K562 (cell line): Measurements from ENCODE around the gene HEY2. TPM values are rescaled to one million over a fixed set of nuclear protein-coding genes. Genes with fewer than 3 reads are reported as not detected.

Source experiments
- CCAR2 ChIP-seq: fragments of 200-400 bp; formaldehyde crosslinking; IDR thresholded peaks from 2 replicates; pipeline ENCODE4 v1.6.1; 2017; ENCODE audit warnings: mild to moderate bottlenecking, low read depth, low read length
- CREB1 ChIP-seq, 2 experiments: sonication (generic) in 1 of 2; formaldehyde crosslinking in 1 of 2; IDR thresholded peaks; 2 replicates each; pipeline versions ENCODE4 v1.6.1 to v1.8.0; 2012 to 2022; ENCODE audit warnings: inconsistent platforms in 1 of 2, mild to moderate bottlenecking in 1 of 2, missing genetic modification reagents in 1 of 2, moderate library complexity in 1 of 2
- ELF4 ChIP-seq: fragments of 450-650 bp; formaldehyde crosslinking; IDR thresholded peaks from 2 replicates; pipeline ENCODE4 v1.4.0; 2022; ENCODE audit warnings: missing genetic modification characterization
- ESRRA ChIP-seq: fragments of 450-650 bp; IDR thresholded peaks from 2 replicates; pipeline ENCODE4 v1.6.1; 2014; ENCODE audit warnings: low read depth, mild to moderate bottlenecking, moderate library complexity, borderline replicate concordance
- GABPB2 ChIP-seq: fragments of 250-450 bp; sonication (Bioruptor Pico); conservative IDR thresholded peaks from 2 replicates; pipeline ENCODE4 v1.5.1; 2021; ENCODE audit warnings: mild to moderate bottlenecking
- HDAC1 ChIP-seq, 2 experiments: fragments of 450-650 bp; IDR thresholded peaks; 2 replicates each; pipeline ENCODE4 v1.6.1; 2016 to 2017; ENCODE audit warnings: inconsistent platforms in 1 of 2, mild to moderate bottlenecking in 1 of 2, moderate library complexity in 1 of 2
- HNRNPK ChIP-seq: fragments of 200-400 bp; formaldehyde crosslinking; IDR thresholded peaks from one replicate; pipeline ENCODE4 v1.6.1; 2018; ENCODE audit warnings: mild to moderate bottlenecking, low read depth, low read length; ENCODE audit not compliant: poor library complexity, severe bottlenecking
- IRF9 ChIP-seq: fragments of 450-650 bp; IDR thresholded peaks from 2 replicates; pipeline ENCODE4 v1.6.1; 2016; ENCODE audit warnings: missing biosample characterization, missing genetic modification characterization
- MTF1 ChIP-seq: fragments of 250-450 bp; sonication (Bioruptor Pico); IDR thresholded peaks from 2 replicates; pipeline ENCODE4 v1.9.0; 2021; ENCODE audit warnings: moderate library complexity, mild to moderate bottlenecking, inconsistent platforms, borderline replicate concordance
- SMAD3 ChIP-seq: fragments of 450-650 bp; formaldehyde crosslinking; conservative IDR thresholded peaks from 2 replicates; pipeline ENCODE4 v1.4.0; 2020; ENCODE audit warnings: mild to moderate bottlenecking
- TAF7 ChIP-seq: fragments of 450-650 bp; IDR thresholded peaks from 2 replicates; pipeline ENCODE4 v1.6.1; 2016; ENCODE audit warnings: missing genetic modification characterization, missing compliant biosample characterization
- YBX1 ChIP-seq: fragments of 450-650 bp; IDR thresholded peaks from 2 replicates; pipeline ENCODE4 v1.7.1; 2016; ENCODE audit warnings: mild to moderate bottlenecking
- ZBTB8A ChIP-seq: fragments of 450-650 bp; IDR thresholded peaks from 2 replicates; pipeline ENCODE4 v1.6.1; 2018; ENCODE audit warnings: mild to moderate bottlenecking, moderate library complexity; ENCODE audit not compliant: partially characterized antibody
- ZKSCAN8 ChIP-seq: fragments of 200-800 bp; sonication (Bioruptor generic); IDR thresholded peaks from 2 replicates; pipeline ENCODE4 v1.6.1; 2016; ENCODE audit warnings: missing genetic modification characterization, missing compliant biosample characterization
- ZNF174 ChIP-seq: fragments of 250-450 bp; sonication (Bioruptor Pico); IDR thresholded peaks from 2 replicates; pipeline ENCODE4 v1.4.0; 2020; ENCODE audit warnings: mild to moderate bottlenecking
- ZNF217 ChIP-seq: sonication (generic); formaldehyde crosslinking; IDR thresholded peaks from 2 replicates; pipeline ENCODE4 v1.8.0; 2022; ENCODE audit warnings: mild to moderate bottlenecking, missing genetic modification reagents
- ZNF347 ChIP-seq: fragments of 450-650 bp; formaldehyde crosslinking; IDR thresholded peaks from 2 replicates; pipeline ENCODE4 v1.4.0; 2020; ENCODE audit warnings: low read depth, mild to moderate bottlenecking, moderate library complexity
- ZNF354B ChIP-seq: fragments of 250-450 bp; sonication (Bioruptor Pico); IDR thresholded peaks from 2 replicates; pipeline ENCODE4 v1.4.0; 2020
- ZNF785 ChIP-seq: fragments of 250-450 bp; sonication (Bioruptor Pico); IDR thresholded peaks from 2 replicates; pipeline ENCODE4 v1.4.0; 2020; ENCODE audit warnings: mild to moderate bottlenecking
- polyA plus RNA-seq, 8 experiments: library from polyadenylated mRNA; depleted of rRNA in 4 of 8; stranded (reverse) in 5 of 8; unstranded in 3 of 8; fragments of >200 nt; fragmentation: Nextera tagmentation in 2 of 8; fragmentation: Illumina TruSeq in 1 of 8; extraction: Ambion mirVana in 2 of 8; extraction: Trizol in 1 of 8; gene quantifications; 2 replicates each; pipeline versions ENCODE4 v1.2.1 to v1.2.3, GENCODE V29; 2011 to 2014; ENCODE audit warnings: inconsistent platforms in 1 of 8, missing spikeins in 1 of 8
- total RNA-seq, 7 experiments: library from RNA; depleted of rRNA in 6 of 7; stranded (reverse); fragments of >200 nt in 6 of 7; fragmentation: Illumina TruSeq in 2 of 7; extraction: Trizol in 2 of 7; gene quantifications; 2 replicates each; pipeline versions ENCODE4 v1.2.1 to v1.2.3, GENCODE V29; 2011 to 2021; ENCODE audit warnings: low replicate concordance in 1 of 7
- TF ChIP-seq, protein P1 (sequence below): fragments of 450-650 bp; IDR thresholded peaks from 2 replicates; pipeline ENCODE4 v1.6.1; 2018; ENCODE audit not compliant: partially characterized antibody
- TF ChIP-seq, protein P2 (sequence below), 2 experiments: IDR thresholded peaks in 1 of 2; conservative IDR thresholded peaks in 1 of 2; 2 replicates each; pipeline ENCODE4 v1.6.1; 2016; ENCODE audit warnings: low read depth in 2 of 2, mild to moderate bottlenecking in 1 of 2, missing compliant biosample characterization in 1 of 2, missing genetic modification characterization in 1 of 2, moderate library complexity in 1 of 2

HEY2 gene
- total and polyA plus RNA-seq, 9 of the 15 experiments (the other 6 are each of a cell fraction or from before 2014, with no cell fraction given) = 0.03 to 0.07 (median 0.06) TPM; not detected in 5

GRCh38 chr6:125779924-125780539, 30.6 kb downstream of the HEY2 start (continued):
- peak in 1 of 2 experiments; percentile 67; a peak in 1 of 4 replicates for TF ChIP-seq HDAC1 (IDR thresholded peaks at IDR 0.05)
- TF ChIP-seq, protein P1, sequence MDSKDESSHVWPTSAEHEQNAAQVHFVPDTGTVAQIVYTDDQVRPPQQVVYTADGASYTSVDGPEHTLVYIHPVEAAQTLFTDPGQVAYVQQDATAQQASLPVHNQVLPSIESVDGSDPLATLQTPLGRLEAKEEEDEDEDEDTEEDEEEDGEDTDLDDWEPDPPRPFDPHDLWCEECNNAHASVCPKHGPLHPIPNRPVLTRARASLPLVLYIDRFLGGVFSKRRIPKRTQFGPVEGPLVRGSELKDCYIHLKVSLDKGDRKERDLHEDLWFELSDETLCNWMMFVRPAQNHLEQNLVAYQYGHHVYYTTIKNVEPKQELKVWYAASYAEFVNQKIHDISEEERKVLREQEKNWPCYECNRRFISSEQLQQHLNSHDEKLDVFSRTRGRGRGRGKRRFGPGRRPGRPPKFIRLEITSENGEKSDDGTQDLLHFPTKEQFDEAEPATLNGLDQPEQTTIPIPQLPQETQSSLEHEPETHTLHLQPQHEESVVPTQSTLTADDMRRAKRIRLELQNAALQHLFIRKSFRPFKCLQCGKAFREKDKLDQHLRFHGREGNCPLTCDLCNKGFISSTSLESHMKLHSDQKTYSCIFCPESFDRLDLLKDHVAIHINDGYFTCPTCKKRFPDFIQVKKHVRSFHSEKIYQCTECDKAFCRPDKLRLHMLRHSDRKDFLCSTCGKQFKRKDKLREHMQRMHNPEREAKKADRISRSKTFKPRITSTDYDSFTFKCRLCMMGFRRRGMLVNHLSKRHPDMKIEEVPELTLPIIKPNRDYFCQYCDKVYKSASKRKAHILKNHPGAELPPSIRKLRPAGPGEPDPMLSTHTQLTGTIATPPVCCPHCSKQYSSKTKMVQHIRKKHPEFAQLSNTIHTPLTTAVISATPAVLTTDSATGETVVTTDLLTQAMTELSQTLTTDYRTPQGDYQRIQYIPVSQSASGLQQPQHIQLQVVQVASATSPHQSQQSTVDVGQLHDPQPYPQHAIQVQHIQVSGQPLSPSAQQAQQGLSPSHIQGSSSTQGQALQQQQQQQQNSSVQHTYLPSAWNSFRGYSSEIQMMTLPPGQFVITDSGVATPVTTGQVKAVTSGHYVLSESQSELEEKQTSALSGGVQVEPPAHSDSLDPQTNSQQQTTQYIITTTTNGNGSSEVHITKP = no peak
- no peak for TF ChIP-seq HNRNPK
- TF ChIP-seq SMAD3 = no peak
- TF ChIP-seq IRF9 (tag) = peak; percentile 75; the same call in 1 of the 2 replicates
- TF ChIP-seq ZKSCAN8 (CRISPR knock-in tag) = no peak; the same call in 1 of the 2 replicates
- TF ChIP-seq ZNF174 (CRISPR knock-in tag) = no peak
- no peak for TF ChIP-seq CCAR2
- TF ChIP-seq YBX1 = no peak
- TF ChIP-seq ESRRA = peak; percentile 46; the same call in 1 of the 2 replicates
- TF ChIP-seq MTF1 (CRISPR knock-in tag) = no peak
- no peak for TF ChIP-seq GABPB2
- TF ChIP-seq ELF4 (CRISPR knock-in tag) = no peak
- no peak for TF ChIP-seq TAF7 (tag)
- TF ChIP-seq ZNF347 (CRISPR knock-in tag) = no peak
- TF ChIP-seq ZNF217 (CRISPR knock-in tag) = no peak
- TF ChIP-seq, protein P2, sequence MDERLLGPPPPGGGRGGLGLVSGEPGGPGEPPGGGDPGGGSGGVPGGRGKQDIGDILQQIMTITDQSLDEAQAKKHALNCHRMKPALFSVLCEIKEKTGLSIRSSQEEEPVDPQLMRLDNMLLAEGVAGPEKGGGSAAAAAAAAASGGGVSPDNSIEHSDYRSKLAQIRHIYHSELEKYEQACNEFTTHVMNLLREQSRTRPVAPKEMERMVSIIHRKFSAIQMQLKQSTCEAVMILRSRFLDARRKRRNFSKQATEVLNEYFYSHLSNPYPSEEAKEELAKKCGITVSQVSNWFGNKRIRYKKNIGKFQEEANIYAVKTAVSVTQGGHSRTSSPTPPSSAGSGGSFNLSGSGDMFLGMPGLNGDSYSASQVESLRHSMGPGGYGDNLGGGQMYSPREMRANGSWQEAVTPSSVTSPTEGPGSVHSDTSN (CRISPR knock-in tag; IDR thresholded peaks at IDR 0.05; ENCODE audit: low read depth) = no peak
- TF ChIP-seq, protein P2 (tag; conservative IDR thresholded peaks at IDR 0.05; ENCODE audit: low read depth) = no peak
- no peak for TF ChIP-seq ZNF354B
- TF ChIP-seq ZBTB8A = peak; percentile 82
- TF ChIP-seq ZNF785 (CRISPR knock-in tag) = no peak
- peak; percentile 59 for TF ChIP-seq CREB1 (IDR thresholded peaks at IDR 0.05)
- TF ChIP-seq CREB1 (CRISPR knock-in tag; IDR thresholded peaks at IDR 0.05) = no peak
